Right atrium auricular region (tissue), 2 donors: Measurements from ENCODE around the gene NFASC. TPM values are rescaled to one million over a fixed set of nuclear protein-coding genes. Genes with fewer than 3 reads are reported as not detected.

Source experiments
- DNase-seq: peaks from one replicate; pipeline ENCODE4 v3.0.0-alpha.2; 2019; ENCODE audit warnings: low spot score
- H3K27ac ChIP-seq, 2 donors: fragments of 200-600 bp; sonication (generic); 1 replicate in 1 of 2; 2 replicates in 1 of 2; pipeline ENCODE4 v1.5.1; 2016 to 2019
- H3K27me3 ChIP-seq, 2 donors: fragments of 200-600 bp; sonication (generic); one replicate each; pipeline versions ENCODE4 v1.5.1 to v1.6.0; 2017 to 2019
- H3K36me3 ChIP-seq: fragments of 200-600 bp; sonication (generic); one replicate; pipeline ENCODE4 v1.5.1; 2016
- H3K4me1 ChIP-seq, 2 donors: fragments of 200-600 bp; sonication (generic); one replicate each; pipeline versions ENCODE4 v1.5.1 to v1.6.0; 2017 to 2019
- H3K4me3 ChIP-seq, 2 donors: fragments of 200-600 bp; sonication (generic); 1 replicate in 1 of 2; 2 replicates in 1 of 2; pipeline ENCODE4 v1.5.1; 2017 to 2019; ENCODE audit warnings: mild to moderate bottlenecking in 1 of 2, moderate library complexity in 1 of 2
- H3K9me3 ChIP-seq, 2 donors: fragments of 200-600 bp; sonication (generic); one replicate each; pipeline ENCODE4 v1.5.1; 2019
- CTCF ChIP-seq, 2 donors: fragments of 200-600 bp; sonication (generic); IDR thresholded peaks; one replicate each; pipeline ENCODE4 v1.5.1; 2019; ENCODE audit warnings: antibody characterized with exemption in 2 of 2
- total RNA-seq, 2 donors: library from RNA; depleted of rRNA; stranded (reverse); fragments of >200 nt; gene quantifications; one replicate each; pipeline ENCODE4 v1.1.0, GENCODE V29; 2016

The NFASC gene
- total RNA-seq, 2 donors from 2014 or later, result 38.5 to 45.9 TPM

GRCh38 chr1:204928671-204929486, 58.2 kb downstream of the NFASC start:
- no peak for TF ChIP-seq CTCF (IDR thresholded peaks at IDR 0.05)
- DNase-seq, result no peak
- H3K9me3 ChIP-seq, result no peaks in the 10 kb centered on the region

GRCh38 chr1:204929487-204930154, 59.0 kb downstream of the NFASC start:
- Histone ChIP-seq H3K4me1 (peaks cover 0 to 56% of the 10 kb centered on the region in 2 donors), H3K27ac (peak overlapping the region in 1 of 2 donors; percentile 63), H3K9me3 (no peaks in the 10 kb centered on the region), H3K36me3 (no peaks in the 10 kb centered on the region), H3K4me3 (no peak overlapping the region), H3K27me3 (no peaks in the 10 kb centered on the region)
- peak; percentile 23 for DNase-seq
- TF ChIP-seq CTCF (IDR thresholded peaks at IDR 0.05), result no peak

More at GRCh38 chr1:204928671-204929486, 58.2 kb downstream of the NFASC start:
- H3K4me1 ChIP-seq, result peaks cover 0 to 64% of the 10 kb centered on the region in 2 donors
- no peak overlapping the region for H3K27ac ChIP-seq
- no peak overlapping the region for H3K4me3 ChIP-seq
- no peaks in the 10 kb centered on the region for H3K27me3 ChIP-seq
- no peaks in the 10 kb centered on the region for H3K36me3 ChIP-seq

- H3K4me3 ChIP-seq, result no peak overlapping the region
- peaks cover 0 to 54% of the 10 kb centered on the region in 2 donors for H3K4me1 ChIP-seq
- H3K36me3 ChIP-seq, result no peaks in the 10 kb centered on the region
- H3K27ac ChIP-seq, result peak overlapping the region in 1 of 2 donors; percentile 63
- H3K27me3 ChIP-seq, result no peaks in the 10 kb centered on the region
- no peak for DNase-seq
- no peaks in the 10 kb centered on the region for H3K9me3 ChIP-seq
- TF ChIP-seq CTCF (IDR thresholded peaks at IDR 0.05), result no peak
These were observed 59.5 kb downstream of the NFASC start for GRCh38 chr1:204930155-204930523.

GRCh38 chr1:204931313-204931712, 60.7 kb downstream of the NFASC start:
- TF ChIP-seq CTCF (IDR thresholded peaks at IDR 0.05), result no peak
- DNase-seq, result no peak
- Histone ChIP-seq H3K4me3 (no peak overlapping the region), H3K36me3 (no peaks in the 10 kb centered on the region), H3K4me1 (peaks cover 0 to 54% of the 10 kb centered on the region in 2 donors), H3K9me3 (no peaks in the 10 kb centered on the region), H3K27me3 (no peaks in the 10 kb centered on the region), H3K27ac (peak overlapping the region in 1 of 2 donors; percentile 63)

GRCh38 chr1:204931768-204932572, 61.3 kb downstream of the NFASC start:
- no peaks in the 10 kb centered on the region for H3K27me3 ChIP-seq
- H3K9me3 ChIP-seq, result no peaks in the 10 kb centered on the region
- peak overlapping the region in 1 of 2 donors; percentile 63 for H3K27ac ChIP-seq
- no peaks in the 10 kb centered on the region for H3K36me3 ChIP-seq
- no peak for DNase-seq
- no peak for TF ChIP-seq CTCF (IDR thresholded peaks at IDR 0.05)
- no peak overlapping the region for H3K4me3 ChIP-seq
- peaks cover 0 to 54% of the 10 kb centered on the region in 2 donors for H3K4me1 ChIP-seq
